ENCODE results near the gene IP6K3. TPM values are rescaled to one million over a fixed set of nuclear protein-coding genes. Genes with fewer than 3 reads are reported as not detected.

IP6K3 gene
- total RNA-seq, 1 donor: 6.0 TPM

GRCh38 chr6:33692078-33692759 is 54.5 kb downstream of the IP6K3 start:
- H3K4me3 ChIP-seq (ENCODE audit: low read depth, low read length): no peak overlapping the region
- no peak for TF ChIP-seq CTCF (IDR thresholded peaks at IDR 0.05; ENCODE audit: insufficient read depth, low read depth, low read length)
- DNase-seq (ENCODE audit: low read depth): no peak

- TF ChIP-seq CTCF (IDR thresholded peaks at IDR 0.05; ENCODE audit: insufficient read depth, low read depth, low read length): no peak
- no peak for DNase-seq (ENCODE audit: low read depth)
- no peak overlapping the region for H3K4me3 ChIP-seq (ENCODE audit: low read depth, low read length)
Observed at GRCh38 chr6:33691456-33692077, 55.1 kb downstream of the IP6K3 start.

- H3K4me3 ChIP-seq (ENCODE audit: low read depth, low read length): no peak overlapping the region
- DNase-seq (ENCODE audit: low read depth): no peak
- TF ChIP-seq CTCF (IDR thresholded peaks at IDR 0.05; ENCODE audit: insufficient read depth, low read depth, low read length): no peak
Observed at GRCh38 chr6:33690766-33691165, 55.9 kb downstream of the IP6K3 start.

GRCh38 chr6:33689879-33690278 is 56.8 kb downstream of the IP6K3 start:
- no peak for TF ChIP-seq CTCF (IDR thresholded peaks at IDR 0.05; ENCODE audit: insufficient read depth, low read depth, low read length)
- no peak for DNase-seq (ENCODE audit: low read depth)
- no peak overlapping the region for H3K4me3 ChIP-seq (ENCODE audit: low read depth, low read length)

- no peak for DNase-seq (ENCODE audit: low read depth)
- no peak overlapping the region for H3K4me3 ChIP-seq (ENCODE audit: low read depth, low read length)
- no peak for TF ChIP-seq CTCF (IDR thresholded peaks at IDR 0.05; ENCODE audit: insufficient read depth, low read depth, low read length)
Observed at GRCh38 chr6:33689148-33689494, 57.6 kb downstream of the IP6K3 start.

- DNase-seq (ENCODE audit: low read depth): no peak
- H3K4me3 ChIP-seq (ENCODE audit: low read depth, low read length): no peak overlapping the region
- no peak for TF ChIP-seq CTCF (IDR thresholded peaks at IDR 0.05; ENCODE audit: insufficient read depth, low read depth, low read length)
Observed at GRCh38 chr6:33688451-33689147, 58.1 kb downstream of the IP6K3 start.

Data from fibroblast of villous mesenchyme (primary cell).